GM23338 (cell line): Measurements from ENCODE around the gene PIGH. TPM values are rescaled to one million over a fixed set of nuclear protein-coding genes. Genes with fewer than 3 reads are reported as not detected.

Source experiments
- ATAC-seq: fragments of 200-7000 bp; cut with Tn5 transposase; 3 replicates; pipeline ENCODE4 v1.9.1; 2020
- DNase-seq: peaks from one replicate; pipeline ENCODE4 v3.0.0-alpha.2; 2015; ENCODE audit warnings: low spot score
- H2AFZ ChIP-seq: fragments of 200-600 bp; sonication (generic); 2 replicates; pipeline ENCODE4 v1.8.0; 2016; ENCODE audit warnings: antibody characterized with exemption, mild to moderate bottlenecking, moderate library complexity
- H3F3A ChIP-seq: fragments of 200-600 bp; sonication (generic); replicated peaks from 2 replicates; pipeline ENCODE4 v1.8.0; 2017; ENCODE audit warnings: antibody characterized with exemption, mixed run types, low read depth
- H3K27ac ChIP-seq: fragments of 200-600 bp; sonication (generic); 2 replicates; pipeline ENCODE4 v1.6.1; 2016; ENCODE audit warnings: low read depth
- H3K27me3 ChIP-seq: fragments of 200-600 bp; sonication (generic); 2 replicates; pipeline ENCODE4 v1.8.0; 2016; ENCODE audit warnings: mild to moderate bottlenecking, mixed run types, moderate library complexity; ENCODE audit not compliant: insufficient read depth
- H3K36me3 ChIP-seq: fragments of 200-600 bp; sonication (generic); 2 replicates; pipeline ENCODE4 v1.8.0; 2016; ENCODE audit warnings: mild to moderate bottlenecking; ENCODE audit not compliant: insufficient read depth
- H3K4me1 ChIP-seq: fragments of 200-600 bp; sonication (generic); 2 replicates; pipeline ENCODE4 v1.8.0; 2016; ENCODE audit warnings: mild to moderate bottlenecking, moderate library complexity; ENCODE audit not compliant: insufficient read depth
- H3K4me2 ChIP-seq: fragments of 200-600 bp; sonication (generic); 2 replicates; pipeline ENCODE4 v1.7.1; 2017; ENCODE audit warnings: mixed run types
- H3K4me3 ChIP-seq: fragments of 200-600 bp; sonication (generic); 2 replicates; pipeline ENCODE4 v1.6.1; 2016; ENCODE audit warnings: mixed run types
- H3K79me2 ChIP-seq: fragments of 200-600 bp; sonication (generic); replicated peaks from 2 replicates; pipeline ENCODE4 v1.8.0; 2017; ENCODE audit warnings: mild to moderate bottlenecking; ENCODE audit not compliant: insufficient read depth
- H3K9me2 ChIP-seq: fragments of 200-600 bp; sonication (generic); 2 replicates; pipeline ENCODE4 v1.8.0; 2017; ENCODE audit not compliant: insufficient read depth
- H4K20me1 ChIP-seq: fragments of 200-600 bp; sonication (generic); replicated peaks from 2 replicates; pipeline ENCODE4 v1.8.0; 2017; ENCODE audit warnings: mild to moderate bottlenecking; ENCODE audit not compliant: insufficient read depth
- H3K27ac Mint-ChIP-seq: 2 replicates; pipeline ENCODE4 v1.8.0; 2020; ENCODE audit warnings: inconsistent platforms, mild to moderate bottlenecking, moderate library complexity, mixed read lengths
- H3K27me3 Mint-ChIP-seq: 3 replicates; pipeline ENCODE4 v1.8.0; 2022; ENCODE audit warnings: low read depth, mild to moderate bottlenecking, moderate library complexity, mixed read lengths, inconsistent platforms; ENCODE audit not compliant: insufficient read depth, poor library complexity
- H3K36me3 Mint-ChIP-seq: 3 replicates; pipeline ENCODE4 v1.8.0; 2021; ENCODE audit warnings: low read depth, mild to moderate bottlenecking, inconsistent platforms, moderate library complexity, mixed read lengths
- H3K4me1 Mint-ChIP-seq: 3 replicates; pipeline ENCODE4 v1.8.0; 2020; ENCODE audit warnings: mild to moderate bottlenecking, inconsistent platforms, mixed read lengths
- H3K4me3 Mint-ChIP-seq: 3 replicates; pipeline ENCODE4 v1.8.0; 2021; ENCODE audit warnings: moderate library complexity, mild to moderate bottlenecking, inconsistent platforms, mixed read lengths
- H3K9me3 Mint-ChIP-seq: 3 replicates; pipeline ENCODE4 v1.8.0; 2020; ENCODE audit warnings: moderate library complexity, mild to moderate bottlenecking, inconsistent platforms, mixed read lengths
- EZH2 ChIP-seq: fragments of 200-600 bp; sonication (generic); IDR thresholded peaks from one replicate; pipeline ENCODE4 v1.8.0; 2017; ENCODE audit warnings: antibody characterized with exemption, mild to moderate bottlenecking, low read depth; ENCODE audit not compliant: unreplicated experiment
- EZH2phosphoT487 ChIP-seq: fragments of 200-600 bp; sonication (generic); IDR thresholded peaks from one replicate; pipeline ENCODE4 v1.8.1; 2018; ENCODE audit warnings: antibody characterized with exemption; ENCODE audit not compliant: unreplicated experiment
- JUNB ChIP-seq: IDR thresholded peaks from one replicate; pipeline ENCODE4 v1.6.1; 2016; ENCODE audit warnings: antibody characterized with exemption; ENCODE audit not compliant: unreplicated experiment
- NANOG ChIP-seq: IDR thresholded peaks from 2 replicates; pipeline ENCODE4 v1.6.1; 2016; ENCODE audit warnings: antibody characterized with exemption, borderline replicate concordance
- POLR2AphosphoS5 ChIP-seq: IDR thresholded peaks from 2 replicates; pipeline ENCODE4 v1.6.1; 2016; ENCODE audit warnings: antibody characterized with exemption, low read depth
- STAT1 ChIP-seq: IDR thresholded peaks from one replicate; pipeline ENCODE4 v1.6.1; 2016; ENCODE audit warnings: antibody characterized with exemption; ENCODE audit not compliant: unreplicated experiment
- ZNF331 ChIP-seq: fragments of 250-450 bp; sonication (Bioruptor Pico); IDR thresholded peaks from 2 replicates; pipeline ENCODE4 v1.5.0; 2020; ENCODE audit warnings: low read depth, mild to moderate bottlenecking, moderate library complexity
- ZNF462 ChIP-seq: fragments of 250-450 bp; sonication (Bioruptor Pico); IDR thresholded peaks from 2 replicates; pipeline ENCODE4 v1.5.0; 2020; ENCODE audit warnings: mild to moderate bottlenecking, moderate library complexity
- polyA plus RNA-seq: library from polyadenylated mRNA; unstranded; fragments of >200 nt; fragmentation: Nextera tagmentation; extraction: Ambion mirVana; gene quantifications from 2 replicates; pipeline ENCODE4 v1.2.1, GENCODE V29; 2016
- total RNA-seq: library from RNA; depleted of rRNA; stranded (reverse); fragments of >200 nt; shearing (Covaris generic); gene quantifications from 2 replicates; pipeline ENCODE4 v1.2.3, GENCODE V29; 2014

Gene PIGH
- total and polyA plus RNA-seq, 2 experiments from 2014 or later = 8.7 to 9.3 TPM

GRCh38 chr14:67630938-67631337 is 30.9 kb upstream of the PIGH start:
- ATAC-seq (no peak), DNase-seq (no peak)
- Histone ChIP-seq H3K4me1 (no peaks in the 10 kb centered on the region), H3K9me2 (no peaks in the 10 kb centered on the region), H2AFZ (no peak overlapping the region), H3K4me3 (no peak overlapping the region), H3K27ac (no peak overlapping the region), H3K4me2 (no peak overlapping the region), H3K79me2 (no peaks in the 10 kb centered on the region), H4K20me1 (peaks cover 10% of the 10 kb centered on the region; the same call in 1 of the 2 replicates), H3K27me3 (no peaks in the 10 kb centered on the region), H3F3A (no peaks in the 10 kb centered on the region), H3K36me3 (no peaks in the 10 kb centered on the region)
- TF ChIP-seq POLR2AphosphoS5 = no peak
- no peak for TF ChIP-seq STAT1
- TF ChIP-seq JUNB = no peak
- no peak for TF ChIP-seq EZH2
- TF ChIP-seq NANOG = no peak
- TF ChIP-seq ZNF462 (CRISPR knock-in tag) = no peak
- H3K27me3 Mint-ChIP-seq = peaks cover 7% of the 10 kb centered on the region
- no peaks in the 10 kb centered on the region for H3K9me3 Mint-ChIP-seq
- H3K27ac Mint-ChIP-seq = no peak overlapping the region
- no peaks in the 10 kb centered on the region for H3K4me1 Mint-ChIP-seq
- H3K4me3 Mint-ChIP-seq = no peak overlapping the region
- H3K36me3 Mint-ChIP-seq = peaks cover 7% of the 10 kb centered on the region; the same call in 2 of the 3 replicates

DNA sequence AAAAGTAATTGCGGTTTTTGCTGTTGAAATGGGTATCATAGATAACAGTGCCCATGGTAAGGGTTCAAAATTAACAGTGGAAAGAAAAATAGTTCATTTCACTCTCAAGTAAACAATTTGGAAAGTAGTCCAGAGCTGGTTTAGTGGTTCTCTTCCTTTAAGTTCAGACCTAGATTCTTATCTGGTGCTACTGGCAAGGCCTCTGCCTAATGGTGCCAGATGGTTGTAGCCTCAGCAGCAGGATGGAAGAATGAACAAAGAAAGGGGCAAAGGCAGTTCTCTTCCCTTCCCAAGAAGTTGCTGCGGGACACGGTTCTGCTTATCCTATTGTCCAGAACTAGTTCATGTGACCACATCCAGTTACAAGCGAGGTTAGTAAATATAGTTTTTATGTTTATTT is 30.1 kb upstream of the PIGH start:
- Histone ChIP-seq H3K79me2 (no peaks in the 10 kb centered on the region), H3K27ac (no peak overlapping the region), H4K20me1 (peaks cover 10% of the 10 kb centered on the region; the same call in 1 of the 2 replicates), H3F3A (no peaks in the 10 kb centered on the region), H3K9me2 (no peaks in the 10 kb centered on the region), H3K4me3 (no peak overlapping the region), H2AFZ (no peak overlapping the region), H3K4me1 (no peaks in the 10 kb centered on the region), H3K4me2 (no peak overlapping the region), H3K27me3 (no peaks in the 10 kb centered on the region), H3K36me3 (no peaks in the 10 kb centered on the region)
- peaks cover 7% of the 10 kb centered on the region for H3K27me3 Mint-ChIP-seq
- no peak overlapping the region for H3K4me3 Mint-ChIP-seq
- no peak overlapping the region for H3K27ac Mint-ChIP-seq
- ATAC-seq = no peak
- H3K4me1 Mint-ChIP-seq = no peaks in the 10 kb centered on the region
- no peaks in the 10 kb centered on the region for H3K9me3 Mint-ChIP-seq
- DNase-seq = no peak
- peaks cover 8% of the 10 kb centered on the region for H3K36me3 Mint-ChIP-seq
- TF ChIP-seq EZH2phosphoT487 (no peak), ZNF331 (CRISPR knock-in tag) (no peak), NANOG (no peak)
